Gastrocnemius medialis (tissue), 4 donors: ENCODE data around the gene NOS1AP.
"Not testable (repeated sequence)": the region's sequence is repeated elsewhere in the genome, so short reads cannot be mapped to it uniquely, and the experiment has no call there.

Experiments
- CTCF ChIP-seq, 5 experiments: fragments of 450-650 bp in 3 of 5; fragments of 200-600 bp in 2 of 5; sonication (generic) in 2 of 5; IDR thresholded peaks in 4 of 5; conservative IDR thresholded peaks in 1 of 5; 1 replicate in 4 of 5; 2 replicates in 1 of 5; pipeline ENCODE4 v1.5.1; 2016 to 2019; ENCODE audit warnings: antibody characterized with exemption in 5 of 5, mild to moderate bottlenecking in 3 of 5, moderate library complexity in 3 of 5
- POLR2A ChIP-seq, 2 donors: fragments of 450-650 bp; IDR thresholded peaks; one replicate each; pipeline ENCODE4 v1.6.1; 2017; ENCODE audit warnings: antibody characterized with exemption in 2 of 2, mild to moderate bottlenecking in 2 of 2, moderate library complexity in 2 of 2

- TF ChIP-seq CTCF (IDR thresholded peaks at IDR 0.05 in 4 of 5, conservative IDR thresholded peaks at IDR 0.05 in 1 of 5); POLR2A (IDR thresholded peaks at IDR 0.05): not testable (repeated sequence)
Measured at GRCh38 chr1:162066836-162067235, 2.7 kb upstream of the NOS1AP start.
